K562 (cell line): ENCODE data around the gene MRPS15. TPM values are rescaled to one million over a fixed set of nuclear protein-coding genes. Genes with fewer than 3 reads are reported as not detected.

Source experiments
- ATAC-seq: fragments of 200-7000 bp; cut with Tn5 transposase; 3 replicates; pipeline ENCODE4 v1.9.1; 2020; ENCODE audit warnings: moderate library complexity
- BruUV-seq: library from RNA; stranded (reverse); fragments of 400-500 nt; replicated peaks from 2 replicates; lab custom pipeline; 2021; lab: Mats Ljungman, UMichigan
- CTCF ChIA-PET: fragments of 300-600 bp; formaldehyde crosslinking; extraction: SDS; loops from one replicate; lab custom pipeline; 2021; ENCODE audit warnings: low intra/inter-chr PET ratio; lab: Yijun Ruan, JAX
- POLR2A ChIA-PET: fragments of 300-600, 350-650 bp; sonication (Branson Sonifier 250); formaldehyde crosslinking; extraction: SDS; loops from one replicate; lab custom pipeline; 2021; ENCODE audit warnings: antibody characterized with exemption, inconsistent platforms; lab: Yijun Ruan, JAX
- DNase-seq, 4 experiments: peaks; one replicate each; pipeline versions ENCODE4 v3.0.0 to v3.0.0-alpha.2; 2011 to 2018; ENCODE audit warnings: low spot score in 3 of 4, mixed read lengths in 3 of 4; ENCODE audit errors: extremely low read depth in 1 of 4
- FAIRE-seq: peaks from 2 replicates; lab custom pipeline; 2011; peaks lifted over from hg19 to GRCh38; lab: Jason Lieb, UNC
- H2AFZ ChIP-seq: 2 replicates; pipeline ENCODE4 v1.6.0; 2011; ENCODE audit warnings: low read depth, low read length, control low read depth, inconsistent platforms
- H3K27ac ChIP-seq: fragments of 200-600 bp; 3 replicates; pipeline ENCODE4 v1.8.0; 2011; ENCODE audit warnings: low read depth, mild to moderate bottlenecking, control low read depth, inconsistent platforms, low read length, moderate library complexity, mixed read lengths; ENCODE audit errors: extremely low read depth
- H3K27me3 ChIP-seq, 2 experiments: fragments of 300-600 bp in 1 of 2; 2 replicates in 1 of 2; 3 replicates in 1 of 2; pipeline versions ENCODE4 v1.6.0 to v1.8.0; 2011; ENCODE audit warnings: inconsistent platforms in 2 of 2, low read length in 2 of 2, mild to moderate bottlenecking in 1 of 2, mixed read lengths in 1 of 2, moderate library complexity in 1 of 2; ENCODE audit not compliant: control insufficient read depth in 2 of 2, insufficient read depth in 2 of 2
- H3K36me3 ChIP-seq: fragments of 300-600 bp; 3 replicates; pipeline ENCODE4 v1.8.0; 2011; ENCODE audit warnings: mild to moderate bottlenecking, low read length, inconsistent platforms; ENCODE audit not compliant: control insufficient read depth, insufficient read depth
- H3K4me1 ChIP-seq, 2 experiments: fragments of 200-600 bp in 1 of 2; replicated peaks in 1 of 2; 2 replicates in 1 of 2; 3 replicates in 1 of 2; pipeline versions ENCODE4 v1.5.1 to v1.8.0; 2011; ENCODE audit warnings: inconsistent platforms in 2 of 2, low read length in 2 of 2, mild to moderate bottlenecking in 1 of 2, mixed read lengths in 1 of 2, moderate library complexity in 1 of 2; ENCODE audit not compliant: control insufficient read depth in 2 of 2, insufficient read depth in 2 of 2
- H3K4me2 ChIP-seq: 2 replicates; pipeline ENCODE4 v1.6.1; 2011; ENCODE audit warnings: low read length, control low read depth, inconsistent platforms, mixed read lengths; ENCODE audit not compliant: insufficient read depth
- H3K4me3 ChIP-seq: fragments of 200-600 bp; sonication (generic), shearing (Covaris generic); 2 replicates; pipeline ENCODE4 v1.5.1; 2016; ENCODE audit warnings: control low read depth, inconsistent platforms
- H3K79me2 ChIP-seq: fragments of 200-600 bp; 3 replicates; pipeline ENCODE4 v1.8.0; 2011; ENCODE audit warnings: low read length, inconsistent platforms; ENCODE audit not compliant: control insufficient read depth, insufficient read depth
- H3K9ac ChIP-seq, 2 experiments: 2 replicates each; pipeline versions ENCODE4 v1.6.0 to v1.6.1; 2011; ENCODE audit warnings: low read depth in 2 of 2, low read length in 2 of 2, control low read depth in 1 of 2, inconsistent platforms in 1 of 2, mild to moderate bottlenecking in 1 of 2, mixed read lengths in 1 of 2; ENCODE audit not compliant: insufficient read depth in 1 of 2
- H3K9me1 ChIP-seq: one replicate; pipeline ENCODE4 v1.6.0; 2011; ENCODE audit warnings: inconsistent platforms, mild to moderate bottlenecking, low read length, moderate library complexity; ENCODE audit not compliant: control insufficient read depth, insufficient read depth
- H3K9me3 ChIP-seq: replicated peaks from 2 replicates; pipeline ENCODE4 v1.5.1; 2011; ENCODE audit warnings: low read depth, low read length, inconsistent platforms; ENCODE audit not compliant: control insufficient read depth, insufficient read depth
- H4K20me1 ChIP-seq: replicated peaks from 2 replicates; pipeline ENCODE4 v1.6.1; 2011; ENCODE audit warnings: low read length, inconsistent platforms, mixed read lengths; ENCODE audit not compliant: control insufficient read depth, insufficient read depth
- ATF1 ChIP-seq, 2 experiments: fragments of 450-650 bp in 1 of 2; IDR thresholded peaks; 2 replicates each; pipeline ENCODE4 v1.6.1; 2016; ENCODE audit warnings: missing compliant biosample characterization in 1 of 2, missing genetic modification characterization in 1 of 2
- CREB3L1 ChIP-seq: fragments of 450-650 bp; IDR thresholded peaks from 2 replicates; pipeline ENCODE4 v1.6.1; 2014; ENCODE audit warnings: low read depth, mild to moderate bottlenecking, moderate library complexity, borderline replicate concordance
- HDAC2 ChIP-seq: fragments of 450-650 bp; IDR thresholded peaks from 2 replicates; pipeline ENCODE4 v1.6.1; 2016; ENCODE audit warnings: mild to moderate bottlenecking
- NFE2 ChIP-seq: IDR thresholded peaks from 2 replicates; pipeline ENCODE4 v1.6.1; 2014; ENCODE audit warnings: antibody characterized with exemption, low read depth
- SMARCB1 ChIP-seq: IDR thresholded peaks from 2 replicates; pipeline ENCODE4 v1.6.1; 2011; ENCODE audit warnings: improper control_type of control experiment, low read depth; ENCODE audit not compliant: insufficient read length
- UBTF ChIP-seq, 2 experiments: IDR thresholded peaks; 2 replicates each; pipeline ENCODE4 v1.6.1; 2012; ENCODE audit warnings: improper control_type of control experiment in 2 of 2, low read depth in 2 of 2, low read length in 2 of 2, borderline replicate concordance in 1 of 2
- ZNF75A ChIP-seq: fragments of 450-650 bp; formaldehyde crosslinking; IDR thresholded peaks from 2 replicates; pipeline ENCODE4 v1.4.0; 2020; ENCODE audit warnings: mild to moderate bottlenecking
- ZSCAN29 ChIP-seq: fragments of 450-650 bp; IDR thresholded peaks from 2 replicates; pipeline ENCODE4 v1.6.1; 2017
- WGBS: fragments of 100-300 bp; shearing (Covaris generic); methylation state at CpG from one replicate; pipeline ENCODE4 v1.1.6; 2016; ENCODE audit warnings: low coverage, mixed read lengths; ENCODE audit not compliant: insufficient coverage; ENCODE audit errors: missing lambda C conversion rate; 5-methylcytosine and 5-hydroxymethylcytosine counted together
- in situ Hi-C: fragments of 300-500 bp; cut with MboI; formaldehyde crosslinking; loops from 4 replicates; pipeline ENCODE4 v1.15.0; 2018; ENCODE audit warnings: inconsistent platforms, mixed read lengths
- intact Hi-C: fragments of 100-400 bp; cut with micrococcal nuclease; formaldehyde crosslinking; loops from 2 replicates; pipeline ENCODE4 v1.14.2; 2022
- polyA plus RNA-seq, 8 experiments: library from polyadenylated mRNA; depleted of rRNA in 4 of 8; stranded (reverse) in 5 of 8; unstranded in 3 of 8; fragments of >200 nt; fragmentation: Nextera tagmentation in 2 of 8; fragmentation: Illumina TruSeq in 1 of 8; extraction: Ambion mirVana in 2 of 8; extraction: Trizol in 1 of 8; gene quantifications; 2 replicates each; pipeline versions ENCODE4 v1.2.1 to v1.2.3, GENCODE V29; 2011 to 2014; ENCODE audit warnings: inconsistent platforms in 1 of 8, missing spikeins in 1 of 8
- total RNA-seq, 7 experiments: library from RNA; depleted of rRNA in 6 of 7; stranded (reverse); fragments of >200 nt in 6 of 7; fragmentation: Illumina TruSeq in 2 of 7; extraction: Trizol in 2 of 7; gene quantifications; 2 replicates each; pipeline versions ENCODE4 v1.2.1 to v1.2.3, GENCODE V29; 2011 to 2021; ENCODE audit warnings: low replicate concordance in 1 of 7

Gene MRPS15
- total and polyA plus RNA-seq, 9 of the 15 experiments (the other 6 are each of a cell fraction or from before 2014, with no cell fraction given) = 62.9 to 286 (median 149) TPM

GRCh38 chr1:36440044-36440443 lies 24.1 kb downstream of the MRPS15 start:
- no peaks in the 10 kb centered on the region for H3K9me1 ChIP-seq
- no peaks in the 10 kb centered on the region for H4K20me1 ChIP-seq
- no peaks in the 10 kb centered on the region for H3K9me3 ChIP-seq
- in situ Hi-C loops = no loop called here
- ChIA-PET POLR2A (interaction anchor here (1.3 kb wide), 1 partner anchor 11 kb away, joined by 5 read pairs; no protein-coding TSS in a partner anchor), CTCF (no interaction called here)
- H2AFZ ChIP-seq = no peak overlapping the region
- H3K4me3 ChIP-seq = no peak overlapping the region
- no peaks in the 10 kb centered on the region for H3K79me2 ChIP-seq
- H3K27ac ChIP-seq = no peak overlapping the region
- FAIRE-seq (no peak), DNase-seq (no peak)
- no peaks in the 10 kb centered on the region for H3K4me1 ChIP-seq
- H3K36me3 ChIP-seq = no peaks in the 10 kb centered on the region
- BruUV-seq = no TSS peak
- H3K4me2 ChIP-seq = no peak overlapping the region
- H3K9ac ChIP-seq = no peak overlapping the region
- peaks cover 0 to 4% of the 10 kb centered on the region in 2 experiments; a peak in 1 of 5 replicates for H3K27me3 ChIP-seq
- intact Hi-C loops = loop anchor here (10.0 kb wide), 1 partner anchor 105 kb away; no protein-coding TSS in a partner anchor
- 12% methylated on average over 3 of the region's 3 CpGs for WGBS
- TF ChIP-seq ZNF75A (no peak), SMARCB1 (no peak)
- TF ChIP-seq, all 486 proteins: peak for 0
- ATAC-seq = no peak

- no TSS peak for BruUV-seq
Measured at GRCh38 chr1:36438715-36439114, 25.5 kb downstream of the MRPS15 start.

More at GRCh38 chr1:36438715-36439114, 25.5 kb downstream of the MRPS15 start:
- Histone ChIP-seq H4K20me1 (no peaks in the 10 kb centered on the region), H3K27me3 (peaks cover 0 to 4% of the 10 kb centered on the region in 2 experiments; a peak in 2 of 5 replicates), H3K9ac (no peak overlapping the region), H3K4me2 (no peak overlapping the region), H3K27ac (no peak overlapping the region), H3K79me2 (no peaks in the 10 kb centered on the region), H2AFZ (no peak overlapping the region), H3K4me3 (no peak overlapping the region), H3K36me3 (no peaks in the 10 kb centered on the region), H3K9me3 (no peaks in the 10 kb centered on the region), H3K9me1 (no peaks in the 10 kb centered on the region), H3K4me1 (no peaks in the 10 kb centered on the region)
- DNase-seq (no peak), ATAC-seq (peak; percentile 31; the same call in 2 of the 3 replicates), FAIRE-seq (peak; percentile 19)
- 17% methylated on average over 4 of the region's 4 CpGs for WGBS
- in situ Hi-C loops (no loop called here), intact Hi-C loops (no loop called here)
- POLR2A ChIA-PET = interaction anchor here (1.0 to 1.5 kb wide), 3 partner anchors 15 to 52 kb away, joined by 3 to 4 read pairs (median 3); no protein-coding TSS in a partner anchor
- TF ChIP-seq ATF1 (CRISPR knock-in tag; IDR thresholded peaks at IDR 0.05) = no peak
- no peak for TF ChIP-seq ATF1 (tag; IDR thresholded peaks at IDR 0.05)
- TF ChIP-seq UBTF (IDR thresholded peaks at IDR 0.05; ENCODE audit: borderline replicate concordance in 1 of 2, low read depth in 2 of 2, low read length in 2 of 2) = no peak
- no peak for TF ChIP-seq NFE2
- TF ChIP-seq CREB3L1 = no peak
- no peak for TF ChIP-seq ZSCAN29
- no peak for TF ChIP-seq HDAC2
- CTCF ChIA-PET = no interaction called here
